HepG2 (cell line): ENCODE data around the gene MTCL1.

Source experiments
- CTCF ChIP-seq: sonication (generic); formaldehyde crosslinking; IDR thresholded peaks from 2 replicates; pipeline ENCODE4 v1.5.0; 2020; ENCODE audit warnings: mild to moderate bottlenecking, missing genetic modification reagents, moderate library complexity
- DMAP1 ChIP-seq: IDR thresholded peaks from 2 replicates; pipeline ENCODE4 v1.6.1; 2016
- JUNB ChIP-seq: sonication (generic); formaldehyde crosslinking; IDR thresholded peaks from 2 replicates; pipeline ENCODE4 v1.8.0; 2022; ENCODE audit warnings: missing genetic modification reagents, mild to moderate bottlenecking, borderline replicate concordance
- NFYB ChIP-seq: sonication (generic); formaldehyde crosslinking; IDR thresholded peaks from 2 replicates; pipeline ENCODE4 v1.4.0; 2020; ENCODE audit warnings: missing genetic modification reagents
- POLR2A ChIP-seq, 2 experiments: IDR thresholded peaks; 2 replicates each; pipeline ENCODE4 v1.6.1; 2011; ENCODE audit warnings: low read depth in 2 of 2, low read length in 2 of 2, mild to moderate bottlenecking in 1 of 2, moderate library complexity in 1 of 2; ENCODE audit not compliant: insufficient read depth in 1 of 2
- RAD21 ChIP-seq: fragments of 450-650 bp; formaldehyde crosslinking; IDR thresholded peaks from 2 replicates; pipeline ENCODE4 v1.5.0; 2020; ENCODE audit warnings: mild to moderate bottlenecking
- RERE ChIP-seq: IDR thresholded peaks from 2 replicates; pipeline ENCODE4 v1.6.1; 2016; ENCODE audit warnings: low read depth, missing genetic modification reagents, missing compliant biosample characterization
- ZC3H4 ChIP-seq: sonication (generic); formaldehyde crosslinking; IDR thresholded peaks from 2 replicates; pipeline ENCODE4 v1.4.0; 2020; ENCODE audit warnings: missing genetic modification reagents, borderline replicate concordance
- ZNF253 ChIP-seq: sonication (generic); formaldehyde crosslinking; IDR thresholded peaks from 2 replicates; pipeline ENCODE4 v1.8.0; 2022; ENCODE audit warnings: mild to moderate bottlenecking, missing genetic modification reagents, borderline replicate concordance

- TF ChIP-seq ZC3H4 (CRISPR knock-in tag) (no peak), ZNF253 (CRISPR knock-in tag) (no peak), POLR2A (IDR thresholded peaks at IDR 0.05; ENCODE audit: insufficient read depth in 1 of 2, low read depth in 2 of 2, low read length in 2 of 2) (no peak), RERE (CRISPR knock-in tag) (no peak), NFYB (CRISPR knock-in tag) (no peak), CTCF (CRISPR knock-in tag) (no peak), RAD21 (CRISPR knock-in tag) (no peak), DMAP1 (CRISPR knock-in tag) (no peak), JUNB (CRISPR knock-in tag) (no peak)
Observed at GRCh38 chr18:8744656-8745055, 39.3 kb downstream of the MTCL1 start.
